Measurements from ENCODE around the gene LPIN1.

DNA sequence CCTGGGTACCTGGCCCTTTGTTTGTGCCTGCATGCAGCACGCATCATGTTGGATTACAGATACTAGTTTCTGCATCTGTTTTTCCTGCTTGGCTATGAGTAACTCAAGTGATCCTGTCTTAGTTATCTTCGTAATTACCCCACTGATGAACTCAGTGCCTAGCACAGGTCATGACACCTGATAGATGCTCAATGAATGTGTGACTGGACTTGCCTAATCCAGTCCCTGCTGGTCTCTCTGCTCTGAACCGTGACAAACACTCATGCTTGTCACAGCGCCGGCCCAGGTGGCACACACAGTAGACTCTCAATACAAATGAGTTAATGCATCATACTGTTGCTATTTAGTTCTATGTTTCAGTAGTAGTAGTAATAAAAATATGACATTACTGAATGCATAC lies 45.2 kb upstream of the LPIN1 start:
- TF ChIP-seq POLR2A (IDR thresholded peaks at IDR 0.05) (no peak), POLR2AphosphoS5 (IDR thresholded peaks at IDR 0.05) (no peak)
- TF ChIP-seq, protein P1, sequence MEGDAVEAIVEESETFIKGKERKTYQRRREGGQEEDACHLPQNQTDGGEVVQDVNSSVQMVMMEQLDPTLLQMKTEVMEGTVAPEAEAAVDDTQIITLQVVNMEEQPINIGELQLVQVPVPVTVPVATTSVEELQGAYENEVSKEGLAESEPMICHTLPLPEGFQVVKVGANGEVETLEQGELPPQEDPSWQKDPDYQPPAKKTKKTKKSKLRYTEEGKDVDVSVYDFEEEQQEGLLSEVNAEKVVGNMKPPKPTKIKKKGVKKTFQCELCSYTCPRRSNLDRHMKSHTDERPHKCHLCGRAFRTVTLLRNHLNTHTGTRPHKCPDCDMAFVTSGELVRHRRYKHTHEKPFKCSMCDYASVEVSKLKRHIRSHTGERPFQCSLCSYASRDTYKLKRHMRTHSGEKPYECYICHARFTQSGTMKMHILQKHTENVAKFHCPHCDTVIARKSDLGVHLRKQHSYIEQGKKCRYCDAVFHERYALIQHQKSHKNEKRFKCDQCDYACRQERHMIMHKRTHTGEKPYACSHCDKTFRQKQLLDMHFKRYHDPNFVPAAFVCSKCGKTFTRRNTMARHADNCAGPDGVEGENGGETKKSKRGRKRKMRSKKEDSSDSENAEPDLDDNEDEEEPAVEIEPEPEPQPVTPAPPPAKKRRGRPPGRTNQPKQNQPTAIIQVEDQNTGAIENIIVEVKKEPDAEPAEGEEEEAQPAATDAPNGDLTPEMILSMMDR (IDR thresholded peaks at IDR 0.05) = no peak
